Retina (tissue), 1 donor: ENCODE measurements around the gene BEND4.
A peak's percentile ranks its signal among the peaks of the same experiment; 100 is the strongest.
"Not testable (repeated sequence)": the region's sequence is repeated elsewhere in the genome, so short reads cannot be mapped to it uniquely, and the experiment has no call there.

Experiments
- DNase-seq: peaks from one replicate; pipeline ENCODE4 v3.0.0-alpha.2; 2016

BEND4 gene

GRCh38 chr4:42152507-42153504, at the start of gene BEND4:
TSS of gene BEND4 (minus strand) at chr4:42152655. CDS start at chr4:42152143, 512 bp downstream.
- DNase-seq, result no peak

GRCh38 chr4:42197341-42197740, 44.9 kb upstream of the BEND4 start:
- no peak for DNase-seq

GRCh38 chr4:42172921-42173320, 20.5 kb upstream of the BEND4 start:
- no peak for DNase-seq

GRCh38 chr4:42172128-42172790, 19.8 kb upstream of the BEND4 start:
- no peak for DNase-seq

DNA sequence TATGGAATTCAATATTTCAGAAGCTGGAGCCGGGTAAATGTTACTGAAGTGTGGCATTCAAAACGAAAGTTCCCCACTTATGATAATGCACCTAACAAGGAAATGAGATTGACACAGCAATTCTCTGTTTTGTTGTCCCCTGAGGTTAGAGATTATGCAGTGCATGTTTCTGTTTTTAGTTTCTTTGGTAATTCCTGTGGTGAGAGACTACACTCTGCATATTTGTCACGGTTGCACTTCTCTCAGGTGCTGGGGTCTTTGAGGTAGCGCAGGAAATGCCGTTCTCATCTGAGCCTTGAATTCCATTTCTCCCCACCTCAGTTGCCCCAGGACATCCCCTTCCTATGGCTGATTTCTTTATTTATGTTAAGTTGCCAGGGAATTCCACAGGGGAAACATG, 15.3 kb upstream of the BEND4 start:
- no peak for DNase-seq

- DNase-seq, result not testable (repeated sequence)
These were observed 13.7 kb upstream of the BEND4 start for GRCh38 chr4:42166186-42166585.

GRCh38 chr4:42159271-42160001, 7.0 kb upstream of the BEND4 start:
- DNase-seq, result no peak

DNA sequence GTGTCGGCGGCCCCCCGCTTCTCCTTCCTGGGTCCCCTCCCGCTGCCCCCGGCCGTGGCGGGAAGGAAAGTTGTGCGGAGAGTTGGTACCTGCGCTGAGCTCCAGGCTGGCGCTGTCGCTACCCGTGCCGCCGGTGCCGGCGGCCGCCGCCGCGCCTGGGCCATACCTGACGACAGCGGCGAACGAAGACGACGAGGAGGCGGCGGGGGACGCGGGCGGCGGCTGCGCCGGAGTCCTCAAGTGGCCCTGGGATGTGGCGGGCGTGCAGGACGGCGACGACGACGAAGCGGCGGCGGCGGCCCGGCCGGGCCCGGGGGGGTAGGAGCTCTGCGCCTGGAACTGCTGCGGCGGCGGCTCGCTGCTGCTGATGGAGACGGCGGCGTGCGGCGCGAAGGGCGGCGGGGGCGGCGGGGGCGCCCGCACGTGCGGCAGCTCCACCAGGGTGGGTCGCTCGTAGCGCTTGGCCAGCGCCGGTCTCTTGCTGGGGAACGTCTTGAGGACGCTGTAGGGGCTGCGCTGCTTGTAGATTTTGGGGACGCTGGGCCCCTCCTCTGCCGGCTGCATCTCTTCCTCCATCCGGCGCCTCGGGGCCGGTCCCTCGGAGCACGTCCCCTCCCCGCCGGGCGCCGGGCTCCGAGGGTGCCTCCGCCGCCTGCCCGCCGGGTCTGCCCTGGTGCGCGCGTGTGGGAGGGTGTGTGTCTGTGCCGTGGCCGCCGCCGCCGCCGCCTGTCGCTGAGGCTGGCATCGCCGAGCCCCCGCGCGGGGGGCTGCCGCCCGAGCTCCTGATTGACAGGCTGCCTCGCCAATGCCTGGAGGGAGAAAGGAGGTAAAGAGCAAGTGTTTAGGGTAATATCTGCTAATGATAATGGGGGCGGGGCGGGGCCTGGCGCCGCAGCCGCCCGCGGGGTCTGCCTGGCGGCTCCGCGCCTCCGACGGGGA, 618 bp downstream of the BEND4 start:
- peak; percentile 87 for DNase-seq

GRCh38 chr4:42150653-42151567, 1.5 kb downstream of the BEND4 start:
- DNase-seq, result peak; percentile 76

DNA sequence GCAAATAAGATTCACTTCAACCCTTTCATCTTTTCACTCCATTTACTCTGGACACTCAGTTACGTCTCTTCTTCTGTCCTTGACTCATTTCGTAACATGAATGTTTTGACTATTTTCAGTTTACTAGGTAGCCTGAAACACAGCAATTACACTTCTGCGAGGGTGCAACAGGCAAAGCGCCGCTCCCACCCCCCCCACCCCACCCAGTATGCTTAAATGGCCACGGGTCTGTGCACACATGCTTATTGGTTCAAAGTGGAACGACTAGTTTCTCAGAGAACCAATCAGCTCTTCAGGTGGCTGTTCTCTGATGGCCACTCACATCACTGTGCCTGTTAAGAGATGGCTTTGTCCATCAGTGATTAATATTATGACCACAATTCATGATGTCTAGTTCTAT, 3.5 kb downstream of the BEND4 start:
- no peak for DNase-seq

DNA sequence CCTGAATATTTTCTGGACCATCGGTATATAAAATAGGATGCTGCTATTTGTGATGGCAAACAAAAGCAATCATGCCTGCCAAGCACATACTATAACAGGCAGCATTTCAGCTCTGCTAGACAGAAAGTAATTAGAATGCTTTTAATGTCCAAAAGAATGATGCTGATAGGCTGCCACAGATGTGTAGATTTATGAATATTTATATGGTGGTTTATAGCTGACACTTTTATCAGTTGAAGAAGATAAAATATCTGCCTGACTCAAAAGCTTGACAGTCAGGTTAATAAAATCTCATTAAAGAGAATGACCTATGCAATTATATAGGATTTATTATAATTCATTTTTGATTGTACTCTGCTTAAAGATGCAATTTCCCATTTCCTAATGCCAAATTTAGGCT, 4.0 kb downstream of the BEND4 start:
- DNase-seq, result no peak

DNA sequence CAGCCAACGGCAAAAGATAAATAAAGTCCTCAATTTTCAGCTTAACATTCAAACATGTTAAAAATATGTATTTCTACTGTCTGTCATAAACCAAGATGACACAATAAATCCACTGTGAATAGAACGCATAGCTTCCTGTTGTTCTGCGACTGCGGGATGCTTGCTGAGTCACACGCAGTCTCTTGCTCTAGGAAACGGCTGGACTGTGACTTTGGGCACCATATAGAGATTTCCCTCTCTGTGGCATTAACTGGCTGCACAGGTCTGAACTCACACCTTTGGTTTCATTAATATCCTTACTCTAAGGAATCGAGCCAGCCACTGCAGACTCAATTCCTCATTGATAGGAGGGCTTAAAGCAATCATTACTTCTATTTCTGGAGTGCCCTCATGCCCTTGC, 8.4 kb downstream of the BEND4 start:
- no peak for DNase-seq

GRCh38 chr4:42142591-42142990, 9.9 kb downstream of the BEND4 start:
- no peak for DNase-seq

DNA sequence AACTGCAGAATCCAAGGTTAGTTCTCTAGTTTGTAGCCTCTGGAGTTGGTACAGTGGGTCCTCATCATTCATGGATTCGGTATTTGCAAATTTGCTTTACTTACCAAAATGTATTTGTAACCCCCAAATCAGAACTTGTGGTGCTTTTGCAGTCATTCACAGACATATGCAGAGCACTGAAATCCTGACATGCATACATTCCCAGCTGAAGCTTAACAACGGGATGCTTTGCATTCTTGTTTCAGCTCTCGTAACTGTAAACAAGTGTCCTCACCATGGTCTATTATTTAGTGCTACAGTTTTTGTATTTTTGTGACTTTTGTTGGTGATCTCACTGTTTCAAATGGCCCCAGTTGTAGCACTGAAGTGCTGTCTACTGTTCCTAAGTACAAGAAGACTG, 16.1 kb downstream of the BEND4 start:
- DNase-seq, result no peak

GRCh38 chr4:42133006-42133405, 19.4 kb downstream of the BEND4 start:
- no peak for DNase-seq

- DNase-seq, result no peak
These were observed 20.4 kb downstream of the BEND4 start for GRCh38 chr4:42132099-42132498.

DNA sequence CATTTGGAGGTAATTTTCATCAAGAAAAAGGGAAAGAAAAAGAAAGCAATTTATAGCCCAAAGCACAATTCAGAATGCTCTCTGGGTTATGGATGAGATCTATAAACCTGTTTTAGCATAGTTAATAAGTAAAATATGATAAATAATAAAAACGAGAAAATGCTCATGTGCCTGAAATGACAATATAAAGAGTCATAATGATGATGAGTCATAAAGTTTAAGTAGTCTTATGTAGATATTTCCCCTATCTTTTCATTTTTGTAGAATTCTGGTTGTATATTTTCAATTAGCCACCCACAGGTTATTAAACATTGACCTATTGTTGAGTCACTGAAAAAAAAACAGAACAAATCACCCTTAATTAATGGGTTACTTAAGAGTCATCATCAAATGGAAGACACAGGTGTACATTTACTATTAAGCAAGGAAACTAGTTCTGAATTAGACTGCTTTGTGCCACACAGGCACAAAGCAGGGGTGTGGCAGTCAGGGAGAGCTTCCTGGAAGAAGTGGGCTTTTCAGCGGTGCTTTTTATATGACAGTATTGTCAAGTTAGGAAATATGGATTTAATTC, 29.3 kb downstream of the BEND4 start:
- DNase-seq, result no peak

DNA sequence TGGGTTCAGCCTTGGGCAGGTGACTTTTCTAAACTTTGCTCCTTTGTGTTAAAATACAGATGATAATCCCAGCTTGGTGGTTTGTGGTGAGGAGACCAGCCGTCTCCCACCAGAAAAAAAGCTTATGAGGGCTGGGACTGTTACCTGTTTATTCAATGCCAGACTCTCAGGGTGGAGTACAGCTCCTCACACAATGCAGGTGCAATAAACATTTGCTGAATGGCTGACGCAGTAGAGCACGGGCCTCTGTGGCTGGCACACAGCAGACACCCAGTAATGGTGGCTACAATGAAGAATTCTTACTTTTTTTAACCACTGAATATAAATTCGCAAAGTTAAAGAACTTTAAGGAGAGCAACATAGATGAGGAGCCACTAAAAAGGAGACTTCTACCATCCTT, 30.2 kb downstream of the BEND4 start:
- no peak for DNase-seq

DNA sequence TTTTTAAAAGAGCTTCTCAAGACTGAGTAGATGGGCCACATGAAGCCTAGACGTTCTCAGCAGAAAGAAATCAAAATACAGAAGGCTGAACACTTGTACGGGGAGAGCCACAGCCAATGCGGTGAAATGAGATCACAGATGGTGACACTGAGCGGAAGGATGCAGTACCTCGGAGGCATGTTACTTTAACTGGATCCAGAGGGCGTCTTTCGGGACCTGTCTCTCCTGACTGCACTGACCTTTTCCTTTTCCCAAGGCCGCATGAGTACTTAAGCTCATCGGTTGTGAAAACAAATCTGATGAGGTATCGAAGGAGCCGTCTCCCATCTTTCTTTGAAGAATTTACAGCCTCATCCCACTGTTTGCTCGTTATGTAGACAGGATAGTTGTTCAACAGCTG, 32.6 kb downstream of the BEND4 start:
- peak; percentile 3 for DNase-seq

- DNase-seq, result no peak
These were observed 39.6 kb downstream of the BEND4 start for GRCh38 chr4:42112846-42113245.

DNA sequence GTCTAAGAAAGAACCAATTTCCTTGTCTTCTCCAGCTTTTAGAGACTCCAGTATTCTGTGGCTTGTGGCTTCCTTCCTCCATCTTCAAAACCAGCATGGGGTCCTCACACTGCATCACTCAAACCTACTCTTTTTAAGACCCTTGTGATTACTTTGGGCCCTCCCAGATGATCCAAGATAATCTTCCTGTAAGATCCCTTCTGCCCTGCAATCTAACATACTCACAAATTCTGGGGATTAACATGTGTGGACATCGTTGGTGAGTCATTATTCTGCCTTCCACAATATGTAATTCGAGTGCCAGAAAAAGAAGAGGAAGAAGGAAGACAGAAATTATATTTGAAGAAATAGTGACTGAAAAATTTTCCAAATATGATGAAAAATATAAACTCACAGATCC, 47.9 kb downstream of the BEND4 start:
- no peak for DNase-seq
